ENCODE results near the gene NCOA5.

GRCh38 chr20:46020555-46020954 lies 69.2 kb downstream of the NCOA5 start:
- no peak for TF ChIP-seq POLR2A (IDR thresholded peaks at IDR 0.05)
- TF ChIP-seq, protein P1, sequence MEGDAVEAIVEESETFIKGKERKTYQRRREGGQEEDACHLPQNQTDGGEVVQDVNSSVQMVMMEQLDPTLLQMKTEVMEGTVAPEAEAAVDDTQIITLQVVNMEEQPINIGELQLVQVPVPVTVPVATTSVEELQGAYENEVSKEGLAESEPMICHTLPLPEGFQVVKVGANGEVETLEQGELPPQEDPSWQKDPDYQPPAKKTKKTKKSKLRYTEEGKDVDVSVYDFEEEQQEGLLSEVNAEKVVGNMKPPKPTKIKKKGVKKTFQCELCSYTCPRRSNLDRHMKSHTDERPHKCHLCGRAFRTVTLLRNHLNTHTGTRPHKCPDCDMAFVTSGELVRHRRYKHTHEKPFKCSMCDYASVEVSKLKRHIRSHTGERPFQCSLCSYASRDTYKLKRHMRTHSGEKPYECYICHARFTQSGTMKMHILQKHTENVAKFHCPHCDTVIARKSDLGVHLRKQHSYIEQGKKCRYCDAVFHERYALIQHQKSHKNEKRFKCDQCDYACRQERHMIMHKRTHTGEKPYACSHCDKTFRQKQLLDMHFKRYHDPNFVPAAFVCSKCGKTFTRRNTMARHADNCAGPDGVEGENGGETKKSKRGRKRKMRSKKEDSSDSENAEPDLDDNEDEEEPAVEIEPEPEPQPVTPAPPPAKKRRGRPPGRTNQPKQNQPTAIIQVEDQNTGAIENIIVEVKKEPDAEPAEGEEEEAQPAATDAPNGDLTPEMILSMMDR (IDR thresholded peaks at IDR 0.05 in 8 of 11, conservative IDR thresholded peaks at IDR 0.05 in 3 of 11) = no peak
